Effector memory CD8-positive, alpha-beta T cell (primary cell): ENCODE measurements around the gene COL21A1.
"Not testable (repeated sequence)": the region's sequence is repeated elsewhere in the genome, so short reads cannot be mapped to it uniquely, and the experiment has no call there.

Experiments used
- ATAC-seq: fragments of 150-1000 bp; cut with Tn5 transposase; replicated peaks from 2 replicates; pipeline ENCODE4 v1.10.0; 2021; ENCODE audit warnings: mild to moderate bottlenecking, moderate library complexity
- DNase-seq, 3 experiments: peaks; one replicate each; pipeline ENCODE4 v3.0.0; 2021
- H3K27ac Mint-ChIP-seq, 2 donors: one replicate each; pipeline ENCODE4 v1.8.0; 2022; ENCODE audit warnings: mild to moderate bottlenecking in 2 of 2, mixed read lengths in 2 of 2, moderate library complexity in 2 of 2
- H3K27me3 Mint-ChIP-seq, 2 donors: one replicate each; pipeline ENCODE4 v1.8.0; 2022; ENCODE audit warnings: mixed read lengths in 2 of 2
- H3K36me3 Mint-ChIP-seq: one replicate; pipeline ENCODE4 v1.8.0; 2022; ENCODE audit warnings: mild to moderate bottlenecking, moderate library complexity, mixed read lengths; ENCODE audit not compliant: insufficient read depth
- H3K4me1 Mint-ChIP-seq, 2 donors: one replicate each; pipeline ENCODE4 v1.8.0; 2022; ENCODE audit warnings: low read depth in 2 of 2, mixed read lengths in 2 of 2
- H3K4me3 Mint-ChIP-seq, 2 donors: one replicate each; pipeline ENCODE4 v1.8.0; 2022; ENCODE audit warnings: mild to moderate bottlenecking in 2 of 2, mixed read lengths in 2 of 2, moderate library complexity in 2 of 2
- H3K9me3 Mint-ChIP-seq, 2 donors: one replicate each; pipeline ENCODE4 v1.8.0; 2022; ENCODE audit warnings: mixed read lengths in 2 of 2

Gene COL21A1

GRCh38 chr6:56263596-56264315 lies 16.4 kb upstream of the COL21A1 start:
- no peaks in the 10 kb centered on the region for H3K36me3 Mint-ChIP-seq
- no peak for ATAC-seq
- no peak overlapping the region for H3K4me3 Mint-ChIP-seq
- no peak for DNase-seq
- no peak overlapping the region for H3K27ac Mint-ChIP-seq
- no peaks in the 10 kb centered on the region for H3K4me1 Mint-ChIP-seq
- H3K9me3 Mint-ChIP-seq: peaks cover 6 to 25% of the 10 kb centered on the region in 2 donors
- no peaks in the 10 kb centered on the region for H3K27me3 Mint-ChIP-seq

DNA sequence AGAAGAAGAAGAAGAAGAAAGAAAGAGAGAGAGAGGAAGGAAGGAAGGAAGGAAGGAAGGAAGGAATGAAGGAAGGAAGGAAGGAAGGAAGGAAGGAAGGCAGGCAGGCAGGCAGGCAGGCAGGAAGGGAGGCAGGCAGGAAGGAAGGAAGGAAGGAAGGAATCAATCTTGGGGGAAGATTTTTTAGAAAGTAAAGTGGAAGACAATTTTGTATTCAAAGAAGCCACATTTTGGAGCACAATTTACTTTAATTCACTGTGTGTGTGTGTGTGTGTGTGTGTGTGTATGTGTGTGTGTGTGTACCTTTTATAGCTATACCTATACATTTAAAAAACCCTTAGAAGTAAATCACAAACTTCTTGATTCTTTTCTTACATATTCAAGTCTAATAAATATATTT lies 13.2 kb upstream of the COL21A1 start:
- H3K9me3 Mint-ChIP-seq: peaks cover 6 to 21% of the 10 kb centered on the region in 2 donors
- H3K27me3 Mint-ChIP-seq, H3K27ac Mint-ChIP-seq, ATAC-seq, H3K4me3 Mint-ChIP-seq, H3K36me3 Mint-ChIP-seq, H3K4me1 Mint-ChIP-seq, DNase-seq: not testable (repeated sequence)

GRCh38 chr6:56259234-56260077 lies 12.1 kb upstream of the COL21A1 start:
- Mint-ChIP-seq H3K36me3 (no peaks in the 10 kb centered on the region), H3K27ac (no peak overlapping the region), H3K4me1 (no peaks in the 10 kb centered on the region), H3K4me3 (no peak overlapping the region), H3K27me3 (no peaks in the 10 kb centered on the region), H3K9me3 (peaks cover 6 to 19% of the 10 kb centered on the region in 2 donors)
- ATAC-seq: no peak
- no peak for DNase-seq

- H3K27me3 Mint-ChIP-seq: no peaks in the 10 kb centered on the region
- DNase-seq: no peak
- peaks cover 3 to 11% of the 10 kb centered on the region in 2 donors for H3K9me3 Mint-ChIP-seq
- H3K4me1 Mint-ChIP-seq: no peaks in the 10 kb centered on the region
- H3K36me3 Mint-ChIP-seq: no peaks in the 10 kb centered on the region
- no peak for ATAC-seq
- H3K4me3 Mint-ChIP-seq: no peak overlapping the region
- H3K27ac Mint-ChIP-seq: no peak overlapping the region
Measured at GRCh38 chr6:56255349-56255748, 8.0 kb upstream of the COL21A1 start.

DNA sequence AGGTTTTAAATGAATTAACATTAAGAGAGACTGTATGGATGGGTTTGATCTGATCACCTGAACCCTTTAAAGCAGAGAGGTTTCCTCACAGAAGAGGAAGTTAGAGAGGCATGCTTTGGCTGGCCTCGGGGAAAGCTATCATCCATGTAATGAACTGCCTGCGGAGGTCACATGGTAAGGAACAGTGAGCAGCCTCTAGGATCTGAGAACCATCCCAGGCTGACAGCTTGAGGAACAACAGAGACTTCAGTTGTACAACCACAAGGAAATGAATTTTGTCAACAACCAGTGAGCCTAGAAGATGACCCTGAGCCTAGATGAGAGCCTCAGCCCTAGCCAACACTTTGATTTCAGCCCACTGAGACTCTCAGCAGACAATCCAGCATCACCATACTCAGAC lies 2.9 kb upstream of the COL21A1 start:
- Mint-ChIP-seq H3K4me1 (no peaks in the 10 kb centered on the region), H3K9me3 (peaks cover 0 to 3% of the 10 kb centered on the region in 2 donors), H3K36me3 (no peaks in the 10 kb centered on the region), H3K27ac (no peak overlapping the region), H3K4me3 (no peak overlapping the region), H3K27me3 (no peaks in the 10 kb centered on the region)
- ATAC-seq: no peak
- DNase-seq: no peak

GRCh38 chr6:56247654-56248122 lies 308 bp upstream of the COL21A1 start:
- no peak overlapping the region for H3K4me3 Mint-ChIP-seq
- peaks cover 0 to 7% of the 10 kb centered on the region in 2 donors for H3K9me3 Mint-ChIP-seq
- no peaks in the 10 kb centered on the region for H3K4me1 Mint-ChIP-seq
- H3K36me3 Mint-ChIP-seq: no peaks in the 10 kb centered on the region
- no peaks in the 10 kb centered on the region for H3K27me3 Mint-ChIP-seq
- DNase-seq: no peak
- no peak overlapping the region for H3K27ac Mint-ChIP-seq
- no peak for ATAC-seq

- DNase-seq (no peak), ATAC-seq (no peak)
- Mint-ChIP-seq H3K36me3 (no peaks in the 10 kb centered on the region), H3K27ac (no peak overlapping the region), H3K4me1 (no peaks in the 10 kb centered on the region), H3K4me3 (no peak overlapping the region), H3K9me3 (peaks cover 0 to 7% of the 10 kb centered on the region in 2 donors), H3K27me3 (no peaks in the 10 kb centered on the region)
Measured at GRCh38 chr6:56246541-56246880, 869 bp downstream of the COL21A1 start.

DNA sequence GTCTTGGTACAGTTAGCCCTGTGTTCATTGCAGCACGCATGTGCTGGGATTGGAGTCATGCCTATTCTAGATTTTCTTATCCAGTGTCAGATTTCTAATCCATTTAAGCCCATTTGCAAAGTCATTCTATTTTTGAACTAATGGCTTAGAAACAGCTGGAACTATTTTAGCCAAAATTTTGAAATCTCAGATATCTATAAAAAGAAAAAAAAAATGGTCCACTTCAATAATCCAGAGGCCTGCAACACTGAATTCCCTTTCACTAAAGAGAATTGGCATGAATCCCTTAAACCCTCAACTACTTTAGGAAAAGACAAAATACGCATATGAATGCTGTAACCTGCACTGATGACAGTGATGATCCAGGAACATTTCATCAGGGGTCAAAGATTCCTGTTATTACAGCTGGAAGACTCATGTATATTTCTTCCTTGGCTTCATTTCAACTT lies 1.5 kb downstream of the COL21A1 start:
- Mint-ChIP-seq H3K4me1 (no peaks in the 10 kb centered on the region), H3K36me3 (no peaks in the 10 kb centered on the region), H3K4me3 (no peak overlapping the region), H3K27me3 (no peaks in the 10 kb centered on the region), H3K27ac (no peak overlapping the region), H3K9me3 (peaks cover 0 to 9% of the 10 kb centered on the region in 2 donors)
- DNase-seq: no peak
- no peak for ATAC-seq

GRCh38 chr6:56244528-56245253 lies 2.7 kb downstream of the COL21A1 start:
- no peaks in the 10 kb centered on the region for H3K36me3 Mint-ChIP-seq
- DNase-seq (no peak), ATAC-seq (no peak)
- no peaks in the 10 kb centered on the region for H3K4me1 Mint-ChIP-seq
- no peaks in the 10 kb centered on the region for H3K27me3 Mint-ChIP-seq
- peaks cover 0 to 9% of the 10 kb centered on the region in 2 donors for H3K9me3 Mint-ChIP-seq
- H3K27ac Mint-ChIP-seq: no peak overlapping the region
- H3K4me3 Mint-ChIP-seq: no peak overlapping the region

DNA sequence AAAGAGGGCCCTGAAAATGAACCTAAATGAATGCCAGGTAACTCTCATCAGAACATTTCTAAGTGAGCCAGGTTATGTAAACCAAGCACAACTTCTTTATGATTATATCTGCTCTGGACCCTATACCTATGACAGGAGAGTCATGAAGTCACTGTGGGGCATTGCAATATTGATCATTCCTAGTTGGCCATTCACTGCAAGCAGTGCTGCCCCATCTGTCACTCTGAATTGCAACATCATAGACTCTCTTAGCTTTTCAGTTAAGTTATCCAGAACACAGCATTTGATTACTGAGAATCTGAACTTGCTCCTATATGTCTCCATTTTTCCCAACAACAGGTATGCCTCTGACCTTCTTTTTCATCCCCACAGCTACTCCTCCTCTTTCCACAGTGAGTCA lies 3.3 kb downstream of the COL21A1 start:
- DNase-seq: no peak
- no peaks in the 10 kb centered on the region for H3K4me1 Mint-ChIP-seq
- no peak for ATAC-seq
- peaks cover 0 to 9% of the 10 kb centered on the region in 2 donors for H3K9me3 Mint-ChIP-seq
- H3K36me3 Mint-ChIP-seq: no peaks in the 10 kb centered on the region
- no peak overlapping the region for H3K4me3 Mint-ChIP-seq
- no peaks in the 10 kb centered on the region for H3K27me3 Mint-ChIP-seq
- no peak overlapping the region for H3K27ac Mint-ChIP-seq

DNA sequence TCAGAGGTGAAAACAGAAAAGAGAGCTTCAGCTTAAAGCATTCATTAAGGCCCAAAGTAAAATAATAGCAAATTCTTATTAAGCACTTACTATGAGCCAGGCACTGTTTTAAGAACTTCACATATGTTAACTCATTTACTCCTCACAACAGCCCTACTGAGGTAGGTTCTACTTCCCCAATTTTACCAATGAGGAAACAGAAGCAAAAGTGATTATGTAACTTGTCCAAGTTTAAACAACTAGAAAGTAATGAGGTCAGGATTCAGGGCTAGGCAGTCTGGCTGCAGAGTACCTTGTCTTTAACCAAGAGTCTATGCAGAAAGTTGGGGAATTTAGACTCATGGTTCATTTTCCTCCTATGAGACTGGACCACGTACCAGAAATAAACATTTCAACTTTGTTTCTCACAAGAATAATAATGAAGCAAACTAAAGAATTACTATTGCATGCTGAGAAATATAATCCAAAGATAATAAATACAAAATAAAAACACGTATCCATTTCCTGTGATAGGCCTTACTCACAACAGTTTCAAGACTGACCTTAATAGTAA lies 3.8 kb downstream of the COL21A1 start:
- DNase-seq: no peak
- H3K4me1 Mint-ChIP-seq: no peaks in the 10 kb centered on the region

GRCh38 chr6:56242346-56242745 lies 5.0 kb downstream of the COL21A1 start:
- Mint-ChIP-seq H3K9me3 (peaks cover 0 to 7% of the 10 kb centered on the region in 2 donors), H3K4me1 (no peaks in the 10 kb centered on the region), H3K36me3 (no peaks in the 10 kb centered on the region), H3K4me3 (no peak overlapping the region), H3K27ac (no peak overlapping the region), H3K27me3 (no peaks in the 10 kb centered on the region)
- no peak for DNase-seq
- no peak for ATAC-seq

More for the DNA sequence above, 3.8 kb downstream of the COL21A1 start:
- no peaks in the 10 kb centered on the region for H3K36me3 Mint-ChIP-seq
- ATAC-seq: no peak
- no peak overlapping the region for H3K4me3 Mint-ChIP-seq
- no peaks in the 10 kb centered on the region for H3K27me3 Mint-ChIP-seq
- H3K9me3 Mint-ChIP-seq: peaks cover 0 to 9% of the 10 kb centered on the region in 2 donors
- H3K27ac Mint-ChIP-seq: no peak overlapping the region

- DNase-seq (no peak), ATAC-seq (no peak)
- no peak overlapping the region for H3K4me3 Mint-ChIP-seq
- H3K4me1 Mint-ChIP-seq: no peaks in the 10 kb centered on the region
- H3K27me3 Mint-ChIP-seq: no peaks in the 10 kb centered on the region
- H3K27ac Mint-ChIP-seq: no peak overlapping the region
- no peaks in the 10 kb centered on the region for H3K36me3 Mint-ChIP-seq
- H3K9me3 Mint-ChIP-seq: peaks cover 0 to 7% of the 10 kb centered on the region in 2 donors
Measured at GRCh38 chr6:56241124-56241802, 6.1 kb downstream of the COL21A1 start.
